BE2C (cell line): Measurements from ENCODE around the gene KRTAP6-3.

Experiments
- DNase-seq: peaks from one replicate; pipeline ENCODE4 v3.0.0-alpha.2; 2020
- H3K27me3 ChIP-seq: fragments of 250-450 bp; sonication (Bioruptor Pico); 2 replicates; pipeline ENCODE4 v1.5.1; 2020; ENCODE audit warnings: mild to moderate bottlenecking
- H3K36me3 ChIP-seq: fragments of 250-450 bp; sonication (Bioruptor Pico); 2 replicates; pipeline ENCODE4 v1.5.1; 2020; ENCODE audit warnings: mild to moderate bottlenecking
- H3K4me1 ChIP-seq: fragments of 250-450 bp; sonication (Bioruptor Pico); 2 replicates; pipeline ENCODE4 v1.5.1; 2020
- H3K4me3 ChIP-seq: 2 replicates; pipeline ENCODE4 v1.5.1; 2011; ENCODE audit warnings: low read depth, low read length
- H3K9me3 ChIP-seq: fragments of 250-450 bp; sonication (Bioruptor Pico); 2 replicates; pipeline ENCODE4 v1.5.1; 2020
- TF ChIP-seq, protein P1 (sequence below): IDR thresholded peaks from 2 replicates; pipeline ENCODE4 v1.5.1; 2012; ENCODE audit warnings: mild to moderate bottlenecking, low read depth, low read length

The KRTAP6-3 gene

DNA sequence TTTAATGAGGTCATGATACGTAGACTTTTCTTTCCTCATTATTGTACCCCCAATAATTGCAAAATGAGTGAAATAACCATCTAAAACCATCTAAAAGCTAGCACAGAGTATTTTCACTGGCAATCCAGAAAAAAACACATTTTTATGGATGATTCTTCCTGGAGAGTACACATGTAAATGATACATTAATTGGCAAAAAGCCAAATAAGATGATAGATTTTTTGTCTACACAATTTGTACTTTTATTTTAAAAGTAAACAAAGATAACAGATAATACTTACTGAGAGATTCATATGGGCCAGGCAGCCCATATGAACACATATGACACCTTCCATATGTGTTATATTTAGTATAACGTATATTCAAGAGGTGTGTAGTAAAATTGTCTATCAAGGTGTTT lies 28.6 kb upstream of the KRTAP6-3 start:
- Histone ChIP-seq H3K36me3 (no peaks in the 10 kb centered on the region), H3K4me1 (no peaks in the 10 kb centered on the region), H3K27me3 (no peaks in the 10 kb centered on the region), H3K9me3 (no peaks in the 10 kb centered on the region), H3K4me3 (no peak overlapping the region)
- DNase-seq = no peak
- TF ChIP-seq, protein P1, sequence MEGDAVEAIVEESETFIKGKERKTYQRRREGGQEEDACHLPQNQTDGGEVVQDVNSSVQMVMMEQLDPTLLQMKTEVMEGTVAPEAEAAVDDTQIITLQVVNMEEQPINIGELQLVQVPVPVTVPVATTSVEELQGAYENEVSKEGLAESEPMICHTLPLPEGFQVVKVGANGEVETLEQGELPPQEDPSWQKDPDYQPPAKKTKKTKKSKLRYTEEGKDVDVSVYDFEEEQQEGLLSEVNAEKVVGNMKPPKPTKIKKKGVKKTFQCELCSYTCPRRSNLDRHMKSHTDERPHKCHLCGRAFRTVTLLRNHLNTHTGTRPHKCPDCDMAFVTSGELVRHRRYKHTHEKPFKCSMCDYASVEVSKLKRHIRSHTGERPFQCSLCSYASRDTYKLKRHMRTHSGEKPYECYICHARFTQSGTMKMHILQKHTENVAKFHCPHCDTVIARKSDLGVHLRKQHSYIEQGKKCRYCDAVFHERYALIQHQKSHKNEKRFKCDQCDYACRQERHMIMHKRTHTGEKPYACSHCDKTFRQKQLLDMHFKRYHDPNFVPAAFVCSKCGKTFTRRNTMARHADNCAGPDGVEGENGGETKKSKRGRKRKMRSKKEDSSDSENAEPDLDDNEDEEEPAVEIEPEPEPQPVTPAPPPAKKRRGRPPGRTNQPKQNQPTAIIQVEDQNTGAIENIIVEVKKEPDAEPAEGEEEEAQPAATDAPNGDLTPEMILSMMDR = no peak

DNA sequence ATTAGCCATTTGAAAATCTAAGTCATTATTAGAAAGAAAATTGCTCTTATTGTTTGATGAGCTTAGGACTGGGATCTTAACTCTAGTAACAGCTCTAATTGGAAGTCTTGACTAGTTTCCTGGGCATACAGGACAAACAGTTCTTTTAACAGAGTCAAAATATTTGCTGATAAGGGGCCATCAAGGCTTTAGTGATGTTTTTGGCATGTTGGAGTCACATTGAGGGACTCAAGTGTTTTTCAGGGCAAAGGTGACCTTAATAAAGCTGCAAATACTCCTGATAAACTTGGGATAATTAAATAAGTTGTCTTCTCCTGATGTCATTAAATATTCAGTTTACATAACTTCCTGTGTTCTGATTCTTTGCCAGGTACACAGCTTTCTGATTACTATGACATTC lies 24.6 kb upstream of the KRTAP6-3 start:
- no peaks in the 10 kb centered on the region for H3K4me1 ChIP-seq
- TF ChIP-seq, protein P1 = no peak
- H3K36me3 ChIP-seq = no peaks in the 10 kb centered on the region
- no peaks in the 10 kb centered on the region for H3K27me3 ChIP-seq
- no peaks in the 10 kb centered on the region for H3K9me3 ChIP-seq
- H3K4me3 ChIP-seq = no peak overlapping the region
- DNase-seq = no peak

GRCh38 chr21:30577766-30578165 lies 14.5 kb upstream of the KRTAP6-3 start:
- H3K27me3 ChIP-seq = no peaks in the 10 kb centered on the region
- TF ChIP-seq, protein P1 = no peak
- no peaks in the 10 kb centered on the region for H3K36me3 ChIP-seq
- no peaks in the 10 kb centered on the region for H3K9me3 ChIP-seq
- no peak overlapping the region for H3K4me3 ChIP-seq
- no peaks in the 10 kb centered on the region for H3K4me1 ChIP-seq
- DNase-seq = no peak

GRCh38 chr21:30579346-30579745 lies 12.9 kb upstream of the KRTAP6-3 start:
- no peaks in the 10 kb centered on the region for H3K27me3 ChIP-seq
- no peaks in the 10 kb centered on the region for H3K4me1 ChIP-seq
- H3K4me3 ChIP-seq = no peak overlapping the region
- no peaks in the 10 kb centered on the region for H3K36me3 ChIP-seq
- DNase-seq = no peak
- no peaks in the 10 kb centered on the region for H3K9me3 ChIP-seq
- TF ChIP-seq, protein P1 = no peak

DNA sequence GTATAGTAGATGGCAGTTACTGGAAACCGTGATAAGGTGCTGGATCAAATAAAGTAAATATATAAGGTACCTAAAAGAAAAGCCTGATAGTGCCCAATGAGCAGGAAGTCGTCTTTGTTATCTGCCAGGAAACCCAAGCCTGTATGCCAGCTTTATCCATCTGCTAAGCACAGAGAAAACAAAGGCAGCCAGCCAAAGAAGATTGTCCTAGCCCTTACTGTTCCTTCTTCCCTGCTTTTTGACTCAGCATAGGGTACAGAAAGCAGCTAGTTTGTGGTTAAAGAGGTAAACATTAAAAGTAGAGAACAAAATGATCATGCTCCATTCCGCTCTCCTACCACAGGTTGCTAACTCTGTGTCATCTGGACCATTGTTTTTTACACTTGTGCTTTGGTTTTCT lies 12.1 kb upstream of the KRTAP6-3 start:
- H3K4me1 ChIP-seq = no peaks in the 10 kb centered on the region
- TF ChIP-seq, protein P1 = no peak
- H3K36me3 ChIP-seq = no peaks in the 10 kb centered on the region
- H3K9me3 ChIP-seq = no peaks in the 10 kb centered on the region
- no peaks in the 10 kb centered on the region for H3K27me3 ChIP-seq
- no peak overlapping the region for H3K4me3 ChIP-seq
- DNase-seq = no peak

DNA sequence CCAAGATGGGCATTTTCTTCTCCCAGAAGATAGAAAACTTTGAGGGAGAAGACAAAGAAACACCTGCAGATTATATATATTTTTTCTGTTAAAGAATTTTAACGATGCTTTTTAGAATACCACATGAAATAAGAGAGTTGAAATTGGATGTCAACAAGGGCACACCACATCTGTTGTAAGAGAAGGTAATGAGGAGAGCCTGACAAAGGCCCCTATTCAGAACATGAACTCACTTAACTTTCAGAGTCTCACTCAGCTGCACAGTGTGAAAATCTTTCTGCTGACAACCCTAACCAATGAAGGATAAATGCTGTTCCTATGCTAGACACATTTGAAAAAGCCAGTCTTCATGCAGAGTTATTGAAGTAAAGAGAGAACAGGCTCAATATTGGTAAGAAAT lies 9.4 kb upstream of the KRTAP6-3 start:
- TF ChIP-seq, protein P1 = no peak
- DNase-seq = no peak
- no peaks in the 10 kb centered on the region for H3K36me3 ChIP-seq
- H3K9me3 ChIP-seq = no peaks in the 10 kb centered on the region
- no peaks in the 10 kb centered on the region for H3K4me1 ChIP-seq
- no peak overlapping the region for H3K4me3 ChIP-seq
- no peaks in the 10 kb centered on the region for H3K27me3 ChIP-seq
